Measurements from ENCODE around the gene COPZ1.

DNA sequence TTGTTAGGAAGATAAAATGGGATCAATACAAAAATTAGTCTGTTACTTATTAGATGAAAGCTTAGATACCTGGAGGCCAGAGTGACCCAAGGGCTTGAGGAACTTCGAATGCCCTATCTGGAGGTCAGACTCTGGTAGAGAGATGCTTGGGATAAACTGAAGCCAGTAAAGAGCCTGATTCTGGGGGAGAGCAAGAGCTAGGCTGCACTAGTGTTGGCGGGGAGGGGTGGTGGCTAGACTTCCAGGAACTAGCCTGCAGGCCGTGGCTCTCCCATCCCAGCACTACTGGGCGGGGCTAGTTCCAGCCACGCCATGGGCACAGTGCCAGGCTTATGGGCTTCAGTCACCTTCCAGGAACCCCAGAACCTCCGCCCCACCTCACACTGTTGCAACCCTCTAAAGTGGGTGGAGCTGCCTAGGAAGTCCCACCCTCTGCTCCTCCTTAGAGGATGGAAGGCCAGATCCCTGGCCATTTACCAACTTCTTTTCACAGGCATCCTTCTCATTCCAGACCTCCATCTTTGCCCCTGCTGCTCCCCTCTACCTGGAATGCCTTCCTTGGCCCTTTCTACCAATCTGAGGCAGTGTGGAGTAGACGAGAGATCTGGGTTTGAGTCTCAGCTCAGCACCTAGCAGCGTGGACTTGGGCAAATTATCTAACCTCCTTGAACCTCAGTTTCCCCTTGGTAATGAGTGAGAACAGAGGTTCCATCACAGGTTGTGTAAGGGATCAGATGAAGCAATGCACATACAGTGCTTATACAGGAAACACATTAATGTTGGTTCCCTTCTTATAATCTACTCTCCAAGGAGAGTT is 17.8 kb upstream of the COPZ1 start:
- TF ChIP-seq EZH2phosphoT487 (IDR thresholded peaks at IDR 0.05; ENCODE audit: low read depth): no peak
- TF ChIP-seq, protein P1, sequence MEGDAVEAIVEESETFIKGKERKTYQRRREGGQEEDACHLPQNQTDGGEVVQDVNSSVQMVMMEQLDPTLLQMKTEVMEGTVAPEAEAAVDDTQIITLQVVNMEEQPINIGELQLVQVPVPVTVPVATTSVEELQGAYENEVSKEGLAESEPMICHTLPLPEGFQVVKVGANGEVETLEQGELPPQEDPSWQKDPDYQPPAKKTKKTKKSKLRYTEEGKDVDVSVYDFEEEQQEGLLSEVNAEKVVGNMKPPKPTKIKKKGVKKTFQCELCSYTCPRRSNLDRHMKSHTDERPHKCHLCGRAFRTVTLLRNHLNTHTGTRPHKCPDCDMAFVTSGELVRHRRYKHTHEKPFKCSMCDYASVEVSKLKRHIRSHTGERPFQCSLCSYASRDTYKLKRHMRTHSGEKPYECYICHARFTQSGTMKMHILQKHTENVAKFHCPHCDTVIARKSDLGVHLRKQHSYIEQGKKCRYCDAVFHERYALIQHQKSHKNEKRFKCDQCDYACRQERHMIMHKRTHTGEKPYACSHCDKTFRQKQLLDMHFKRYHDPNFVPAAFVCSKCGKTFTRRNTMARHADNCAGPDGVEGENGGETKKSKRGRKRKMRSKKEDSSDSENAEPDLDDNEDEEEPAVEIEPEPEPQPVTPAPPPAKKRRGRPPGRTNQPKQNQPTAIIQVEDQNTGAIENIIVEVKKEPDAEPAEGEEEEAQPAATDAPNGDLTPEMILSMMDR (IDR thresholded peaks at IDR 0.05; ENCODE audit: low read depth, low read length): no peak

Data from OCI-LY3 (cell line).